NCI-H446 treated with DMSO at 0.1 percent for 48 hours (cell line): Measurements from ENCODE around the gene TNN.
"Not testable (repeated sequence)": the region's sequence is repeated elsewhere in the genome, so short reads cannot be mapped to it uniquely, and the experiment has no call there.

ENCODE experiments used
- DNase-seq: peaks from one replicate; lab custom pipeline; 2025; lab: John Stamatoyannopoulos, UW

The TNN gene

DNA sequence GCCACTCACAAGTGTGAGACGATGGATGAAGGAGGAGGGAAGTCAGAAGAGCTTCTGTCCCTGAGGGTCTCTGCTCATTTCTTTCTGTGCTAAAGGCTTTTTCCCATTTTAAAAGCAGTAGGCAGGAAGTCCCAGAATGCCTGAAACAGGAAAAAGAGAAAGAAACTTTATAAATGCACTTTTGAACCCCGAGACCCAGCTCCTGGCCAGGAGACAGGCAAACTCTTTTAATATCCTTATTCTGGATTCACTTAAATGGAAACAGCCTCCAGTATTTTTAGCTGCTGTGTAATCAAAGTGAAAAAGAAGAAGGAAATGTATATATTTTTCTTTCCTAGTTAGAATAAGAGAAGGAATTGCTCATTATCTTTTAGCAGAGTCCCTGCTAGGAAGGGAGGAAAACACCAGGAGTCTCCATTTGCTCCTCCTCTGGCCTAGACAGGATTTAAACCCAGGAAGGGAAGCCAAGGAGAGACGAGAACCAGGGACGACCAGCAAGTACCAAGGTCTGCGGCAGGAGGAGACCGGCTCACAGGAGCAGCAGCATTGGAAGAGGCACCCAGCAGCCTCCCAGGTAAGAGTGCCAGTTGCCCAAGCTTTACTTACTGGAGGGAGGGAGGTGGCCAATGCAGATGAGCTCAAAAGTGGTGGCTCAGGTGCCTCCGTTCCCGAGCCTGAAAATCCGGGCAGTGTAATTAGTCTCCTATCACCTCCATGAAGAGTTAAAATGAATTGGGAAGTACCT, at the start of gene TNN:
TSS of gene TNN (plus strand) at position 472 of the 745 bp plus-strand sequence. CDS start 9,586 bp downstream, outside the sequence.
- no peak for DNase-seq

DNA sequence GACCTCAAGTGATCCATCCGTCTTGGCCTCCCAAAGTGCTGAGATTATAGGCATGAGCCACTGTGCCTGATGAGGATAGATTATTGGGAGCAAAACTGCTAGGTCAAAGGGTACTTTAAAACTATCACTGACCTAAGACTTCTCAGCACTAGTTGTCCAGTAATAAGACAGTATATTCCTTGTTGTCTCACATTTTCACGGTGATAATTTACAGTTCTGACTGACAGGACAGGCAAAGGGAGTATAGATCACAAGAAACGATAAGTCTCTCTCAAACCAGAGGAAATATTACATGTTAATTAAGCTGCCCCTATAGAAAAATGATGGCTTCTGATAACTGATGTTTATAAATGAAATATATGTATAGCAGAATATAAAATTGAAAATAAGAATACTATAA, 48.1 kb upstream of the TNN start:
- DNase-seq: no peak

DNA sequence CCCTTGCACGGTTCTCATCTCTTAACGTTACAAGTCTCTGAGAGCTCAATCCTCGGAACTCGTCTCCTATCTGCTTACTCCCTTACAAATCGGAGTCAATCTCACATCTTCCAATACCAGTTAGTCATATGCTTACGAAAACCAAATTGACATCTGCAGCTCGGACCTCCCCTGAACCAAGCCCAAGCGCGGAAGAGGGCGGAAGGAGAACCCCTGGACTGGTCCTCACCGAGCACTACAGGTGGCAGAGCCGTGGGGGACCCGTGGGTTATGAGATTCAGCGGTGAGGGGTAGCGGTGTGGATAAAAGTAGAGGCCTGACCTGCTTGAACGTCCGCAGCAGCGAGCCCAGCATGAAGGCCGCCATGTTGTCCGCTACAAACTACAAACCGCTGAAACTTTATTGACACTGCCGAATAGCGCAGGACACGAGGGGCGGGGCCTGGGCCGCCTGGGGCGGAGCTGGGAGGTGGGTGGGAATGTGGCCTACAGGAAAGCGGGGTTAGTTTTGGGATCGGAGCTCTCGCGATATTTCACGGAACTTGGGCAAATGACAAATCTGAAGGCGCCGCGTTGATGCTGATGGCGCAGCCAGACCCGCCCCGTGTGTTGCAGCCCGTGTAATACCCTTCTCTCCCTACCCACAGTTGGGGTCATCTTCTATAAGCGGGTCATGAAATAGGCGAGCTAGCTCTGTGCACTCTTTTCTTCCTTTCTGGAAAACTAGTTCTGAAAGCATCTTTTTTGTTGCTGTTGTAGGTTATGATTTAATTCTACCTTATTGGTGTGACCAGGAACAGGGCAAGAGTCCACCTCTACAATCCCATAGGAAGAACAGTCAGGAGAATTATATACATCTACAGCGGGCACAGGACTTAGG, 44.4 kb upstream of the TNN start, which contains the start of gene MRPS14:
TSS of gene MRPS14 (minus strand) at position 383 of the 879 bp plus-strand sequence. CDS start at position 366, 17 bp downstream.
- peak; percentile 97 for DNase-seq

GRCh38 chr1:175023922-175024242, 43.8 kb upstream of the TNN start:
- DNase-seq: not testable (repeated sequence)

- DNase-seq: no peak
Measured at GRCh38 chr1:175024773-175025172, 42.9 kb upstream of the TNN start.

- DNase-seq: no peak
Measured at GRCh38 chr1:175033953-175034352, 33.7 kb upstream of the TNN start.

DNA sequence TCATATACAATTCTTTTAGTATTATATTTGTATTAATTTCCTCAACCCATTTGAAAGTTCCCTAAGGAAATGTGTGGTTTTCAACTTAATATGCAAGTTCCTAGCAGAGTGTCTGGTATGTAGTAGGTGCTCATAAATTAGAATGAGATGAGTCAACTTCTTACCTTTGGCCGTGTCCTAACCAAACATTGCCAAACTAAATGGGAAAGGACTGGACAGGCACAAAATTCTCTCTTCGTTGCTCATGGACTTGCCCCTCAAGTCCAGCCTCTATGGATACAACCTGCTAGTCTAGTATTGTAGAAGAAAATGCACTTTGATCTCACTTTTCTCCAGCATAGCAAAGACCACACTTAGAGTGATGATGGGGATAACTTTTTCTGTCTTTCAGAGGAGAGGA, 32.9 kb upstream of the TNN start:
- DNase-seq: no peak

- no peak for DNase-seq
Measured at GRCh38 chr1:175035865-175036264, 31.8 kb upstream of the TNN start.

DNA sequence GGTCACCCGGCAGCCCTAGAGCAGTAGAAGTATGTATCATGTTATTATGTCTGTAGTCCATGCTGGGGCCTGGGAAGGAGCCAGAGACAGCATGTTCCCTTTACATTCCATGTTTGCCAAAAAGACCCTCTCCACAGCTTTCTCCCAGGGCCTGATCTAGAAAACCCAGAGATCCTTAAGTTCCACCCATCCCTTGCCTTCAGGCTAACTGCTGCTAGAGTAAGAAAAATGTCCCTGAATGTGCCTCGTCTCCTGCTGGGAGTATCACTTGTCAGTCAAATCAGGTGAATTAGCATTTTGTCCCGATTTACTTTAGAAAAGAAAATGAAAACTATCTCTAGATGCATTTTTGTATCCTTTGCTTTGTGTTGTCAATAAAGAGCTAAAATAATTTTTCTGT, 31.2 kb upstream of the TNN start:
- DNase-seq: no peak

- DNase-seq: no peak
Measured at GRCh38 chr1:175037416-175037815, 30.2 kb upstream of the TNN start.

- DNase-seq: no peak
Measured at GRCh38 chr1:175040324-175040879, 27.2 kb upstream of the TNN start.

DNA sequence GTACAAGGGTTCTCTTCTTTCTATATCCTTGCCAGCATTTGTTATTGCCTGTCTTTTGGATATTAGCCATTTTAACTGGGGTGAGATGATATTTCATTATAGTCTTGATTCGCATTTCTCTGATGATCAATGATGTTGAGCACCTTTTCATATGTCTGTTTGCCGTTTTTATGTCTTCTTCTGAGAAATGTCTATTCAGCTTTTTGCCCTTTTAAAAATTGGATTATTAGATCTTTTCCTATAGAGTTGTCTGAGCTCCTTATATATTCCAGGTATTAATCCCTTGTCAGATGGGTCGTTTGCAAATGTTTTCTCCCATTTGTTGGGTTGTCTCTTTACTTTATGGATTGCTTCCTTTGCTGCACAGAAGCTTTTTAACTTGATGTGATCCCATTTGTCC, 25.0 kb upstream of the TNN start:
- no peak for DNase-seq

GRCh38 chr1:175043824-175044223, 23.8 kb upstream of the TNN start:
- no peak for DNase-seq

GRCh38 chr1:175044591-175044990, 23.0 kb upstream of the TNN start:
- not testable (repeated sequence) for DNase-seq

DNA sequence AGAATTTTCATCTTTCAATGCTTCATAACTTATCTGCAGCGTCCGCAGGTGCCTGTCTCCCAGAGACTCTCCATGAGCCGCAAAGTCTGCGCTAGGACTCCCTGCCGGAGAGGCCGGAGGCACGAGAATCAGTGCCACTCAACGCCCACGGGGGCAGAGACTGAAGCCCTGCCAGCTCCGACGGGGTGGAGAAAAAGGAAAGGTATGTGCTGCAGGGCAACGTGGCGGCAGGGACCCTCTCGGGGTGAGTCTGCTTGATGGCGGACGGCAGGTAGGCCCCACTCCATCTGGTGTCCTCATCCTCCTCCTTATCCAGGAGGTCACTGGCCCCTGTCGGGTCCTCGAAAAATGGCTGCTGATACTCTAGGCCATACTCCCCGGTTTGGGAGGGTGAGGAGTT, 22.5 kb upstream of the TNN start:
- no peak for DNase-seq

DNA sequence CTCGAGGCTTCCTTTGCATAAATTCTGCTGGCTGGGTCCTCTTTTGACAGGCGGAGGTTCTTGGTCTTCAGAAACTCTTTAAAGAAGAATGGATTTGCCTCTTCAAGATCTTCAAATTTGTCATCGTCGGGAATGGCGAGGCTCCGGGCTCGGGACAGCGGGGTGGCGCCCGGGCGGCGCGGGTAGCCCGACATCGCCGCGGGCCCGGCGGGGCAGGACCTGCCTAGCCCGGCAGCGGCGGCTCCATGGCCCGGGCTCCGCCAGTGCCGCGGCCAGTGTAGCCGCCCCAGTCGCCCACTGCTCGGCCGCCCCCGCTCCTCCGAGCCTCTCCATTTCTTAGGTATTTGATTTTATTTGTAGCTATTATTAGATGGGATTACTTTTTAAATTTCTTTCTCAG, 22.1 kb upstream of the TNN start:
- no peak for DNase-seq

DNA sequence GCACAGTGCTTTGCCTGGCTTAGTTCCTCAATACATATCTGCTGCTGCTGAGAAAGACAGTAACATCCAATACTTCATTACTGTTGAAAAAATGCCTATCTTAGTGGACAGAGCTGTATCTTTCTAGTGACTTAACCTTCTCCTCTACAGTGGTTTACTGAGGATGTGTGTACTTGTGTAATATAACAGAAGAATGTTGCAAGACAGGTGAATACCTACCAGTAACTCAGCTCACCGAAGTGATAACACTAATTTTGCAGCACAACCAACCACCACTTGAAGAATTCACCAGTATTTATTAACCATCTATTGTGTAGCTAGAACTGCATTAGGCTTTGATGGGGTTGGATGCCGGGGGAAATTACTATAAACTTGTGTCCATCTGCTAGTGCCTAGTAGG, 16.6 kb upstream of the TNN start:
- DNase-seq: no peak

GRCh38 chr1:175054736-175055135, 12.9 kb upstream of the TNN start:
- DNase-seq: no peak

- DNase-seq: no peak
Measured at GRCh38 chr1:175062339-175062738, 5.3 kb upstream of the TNN start.

DNA sequence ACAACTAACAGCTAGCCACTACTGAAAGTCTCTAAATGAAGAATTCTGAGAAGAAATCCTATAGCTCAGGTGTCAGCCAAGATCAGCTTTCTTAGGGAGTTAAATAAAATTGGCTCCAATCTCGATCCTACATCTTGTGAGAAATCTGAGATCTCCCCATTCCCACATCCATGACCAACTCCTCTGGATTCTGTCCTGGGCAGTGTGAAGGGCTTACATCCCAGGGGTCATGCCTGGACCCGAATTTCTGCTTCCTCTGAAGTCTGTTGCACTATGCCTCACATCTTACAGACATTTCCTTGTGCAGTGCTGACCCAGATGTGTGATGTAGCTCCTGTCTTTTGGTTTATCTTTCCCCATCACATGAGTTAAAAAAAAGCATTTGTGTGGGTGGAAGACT, 4.8 kb upstream of the TNN start:
- no peak for DNase-seq

DNA sequence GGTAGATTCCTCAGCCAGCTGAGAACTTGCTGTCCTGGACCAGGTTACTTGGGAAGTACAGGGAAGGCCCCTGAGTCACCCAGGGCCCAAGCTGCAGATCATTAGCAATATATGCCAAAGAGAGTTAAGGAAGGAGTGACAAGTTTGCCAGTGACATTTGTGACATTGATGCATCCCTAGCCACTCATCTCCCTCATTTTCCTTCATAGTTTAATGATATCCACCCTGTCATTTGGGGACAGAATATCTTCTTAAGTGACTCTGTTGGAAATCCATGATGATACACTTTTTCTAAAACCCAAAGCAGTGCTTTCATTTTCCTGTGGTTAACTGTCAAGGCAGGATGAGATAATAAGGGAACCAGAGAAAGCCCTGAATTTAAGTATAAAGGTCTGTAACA, 3.2 kb downstream of the TNN start:
- no peak for DNase-seq

DNA sequence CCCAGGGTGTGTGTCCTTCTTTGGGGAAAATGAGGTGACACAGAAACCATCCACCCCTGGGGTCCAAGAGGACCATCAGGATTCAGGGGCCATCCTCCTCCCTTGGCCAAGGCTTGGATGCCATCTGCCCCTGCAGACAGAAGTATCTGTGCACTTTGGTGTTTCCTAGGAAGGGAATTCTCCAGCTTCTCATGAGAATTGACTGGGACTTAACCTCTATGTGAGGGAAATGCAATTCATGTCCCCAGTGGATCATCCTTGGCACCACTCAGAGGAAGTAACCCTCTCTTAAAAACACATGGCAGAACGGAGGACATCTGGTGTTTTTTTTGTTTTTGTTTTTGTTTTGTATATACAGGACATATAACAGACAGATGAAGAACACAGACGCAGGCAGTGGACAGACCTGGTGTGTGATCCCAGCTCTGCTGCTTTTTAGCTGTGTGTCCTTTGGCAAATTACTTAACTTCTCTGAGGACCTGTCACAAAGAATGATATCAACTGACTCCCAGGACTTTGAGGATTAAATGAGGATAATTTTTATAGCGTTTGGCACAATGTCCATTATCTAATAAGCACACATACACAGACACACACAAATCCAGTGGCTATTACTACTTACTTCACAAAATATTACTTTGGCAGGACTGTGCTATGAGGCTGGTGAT, 3.8 kb downstream of the TNN start:
- no peak for DNase-seq
